ENCODE data around the gene C6orf47. TPM values are rescaled to one million over a fixed set of nuclear protein-coding genes. Genes with fewer than 3 reads are reported as not detected.

The C6orf47 gene
- polyA plus RNA-seq, 2 donors = 20.6 to 21.1 TPM

Other genes with a start within 250 kb of the C6orf47 start
- gene MICB, start 162.6 kb downstream of the C6orf47 start, polyA plus RNA-seq = under 1 TPM; 0.29 to 0.77 TPM
- gene MCCD1, start 131.8 kb downstream of the C6orf47 start, polyA plus RNA-seq = not detected
- 100 to 1,000 TPM; 181 to 321 TPM for gene DDX39B, start 118.8 kb downstream of the C6orf47 start, polyA plus RNA-seq
- under 1 TPM; 0.32 to 0.49 TPM for gene ATP6V1G2, start 114.2 kb downstream of the C6orf47 start, polyA plus RNA-seq
- gene NFKBIL1, start 113.2 kb downstream of the C6orf47 start, polyA plus RNA-seq = 10 to 100 TPM; 16.1 to 20.2 TPM
- under 1 TPM; 0.10 to 0.14 TPM for gene LTA, start 88.5 kb downstream of the C6orf47 start, polyA plus RNA-seq
- 1 to 10 TPM in 1 of 2 donors, under 1 TPM in 1; 0.71 to 2.4 TPM for gene TNF, start 85.2 kb downstream of the C6orf47 start, polyA plus RNA-seq
- 1 to 10 TPM; 1.8 to 3.0 TPM for gene LTB, start 78.4 kb downstream of the C6orf47 start, polyA plus RNA-seq
- 1 to 10 TPM; 2.8 to 6.9 TPM for gene LST1, start 74.5 kb downstream of the C6orf47 start, polyA plus RNA-seq
- under 1 TPM in 1 of 2 donors, not detected in 1; 0.07 TPM for gene NCR3, start 67.8 kb downstream of the C6orf47 start, polyA plus RNA-seq
- gene AIF1, start 45.5 kb downstream of the C6orf47 start, polyA plus RNA-seq = 10 to 100 TPM in 1 of 2 donors, 1 to 10 TPM in 1; 8.0 to 12.6 TPM
- gene PRRC2A, start 40.1 kb downstream of the C6orf47 start, polyA plus RNA-seq = 100 to 1,000 TPM in 1 of 2 donors, 10 to 100 TPM in 1; 76.6 to 110 TPM
- gene BAG6, start 8.1 kb downstream of the C6orf47 start, polyA plus RNA-seq = 100 to 1,000 TPM; 158 to 259 TPM
- 1 to 10 TPM; 4.3 to 6.0 TPM for gene APOM, start 4.9 kb downstream of the C6orf47 start, polyA plus RNA-seq
- 10 to 100 TPM; 10.2 to 10.4 TPM for gene GPANK1, start 4.2 kb upstream of the C6orf47 start, polyA plus RNA-seq
- gene CSNK2B, start 5.3 kb upstream of the C6orf47 start, polyA plus RNA-seq = 100 to 1,000 TPM; 140 to 187 TPM
- gene LY6G5B, start 9.2 kb upstream of the C6orf47 start, polyA plus RNA-seq = 1 to 10 TPM; 5.3 to 7.4 TPM
- 1 to 10 TPM in 1 of 2 donors, under 1 TPM in 1; 0.76 to 1.1 TPM for gene LY6G5C, start 20.3 kb upstream of the C6orf47 start, polyA plus RNA-seq
- gene ABHD16A, start 42.5 kb upstream of the C6orf47 start, polyA plus RNA-seq = 10 to 100 TPM; 30.0 to 40.1 TPM
- gene LY6G6F, start 46.1 kb upstream of the C6orf47 start, polyA plus RNA-seq = not detected
- gene LY6G6D, start 54.6 kb upstream of the C6orf47 start, polyA plus RNA-seq = 1 to 10 TPM in 1 of 2 donors, under 1 TPM in 1; 0.67 to 1.3 TPM
- gene LY6G6C, start 61.0 kb upstream of the C6orf47 start, polyA plus RNA-seq = 10 to 100 TPM; 17.2 to 21.9 TPM
- gene MPIG6B, start 62.6 kb upstream of the C6orf47 start, polyA plus RNA-seq = under 1 TPM; 0.49 to 0.88 TPM
- 10 to 100 TPM; 46.5 to 73.3 TPM for gene DDAH2, start 68.5 kb upstream of the C6orf47 start, polyA plus RNA-seq
- 100 to 1,000 TPM; 258 to 412 TPM for gene CLIC1, start 75.8 kb upstream of the C6orf47 start, polyA plus RNA-seq
- gene MSH5, start 79.2 kb upstream of the C6orf47 start, polyA plus RNA-seq = 10 to 100 TPM in 1 of 2 donors, 1 to 10 TPM in 1; 6.3 to 15.8 TPM
- gene SAPCD1, start 101.9 kb upstream of the C6orf47 start, polyA plus RNA-seq = 1 to 10 TPM; 2.3 to 7.6 TPM
- gene VWA7, start 116.5 kb upstream of the C6orf47 start, polyA plus RNA-seq = 1 to 10 TPM in 1 of 2 donors, under 1 TPM in 1; 0.33 to 1.3 TPM
- 10 to 100 TPM; 35.7 to 37.3 TPM for gene VARS1, start 135.0 kb upstream of the C6orf47 start, polyA plus RNA-seq
- gene LSM2, start 146.2 kb upstream of the C6orf47 start, polyA plus RNA-seq = 10 to 100 TPM; 25.6 to 42.9 TPM
- gene HSPA1L, start 154.5 kb upstream of the C6orf47 start, polyA plus RNA-seq = under 1 TPM; 0.39 to 0.42 TPM
- 100 to 1,000 TPM; 105 to 125 TPM for gene HSPA1A, start 154.8 kb upstream of the C6orf47 start, polyA plus RNA-seq
- gene HSPA1B, start 167.0 kb upstream of the C6orf47 start, polyA plus RNA-seq = 100 to 1,000 TPM in 1 of 2 donors, 10 to 100 TPM in 1; 26.9 to 103 TPM
- 10 to 100 TPM; 13.6 to 14.6 TPM for gene NEU1, start 202.0 kb upstream of the C6orf47 start, polyA plus RNA-seq
- under 1 TPM; 0.19 to 0.33 TPM for gene SLC44A4, start 218.2 kb upstream of the C6orf47 start, polyA plus RNA-seq
- gene EHMT2, start 236.9 kb upstream of the C6orf47 start, polyA plus RNA-seq = 10 to 100 TPM; 27.2 to 39.6 TPM
- gene ZBTB12, start 241.3 kb upstream of the C6orf47 start, polyA plus RNA-seq = 1 to 10 TPM; 2.4 to 3.6 TPM